ENCODE data around the gene MYH6. TPM values are rescaled to one million over a fixed set of nuclear protein-coding genes. Genes with fewer than 3 reads are reported as not detected.

The MYH6 gene
- total and polyA plus RNA-seq, 2 donors (not counting 1 experiment from before 2014, with no cell fraction given): not detected

- no peak for DNase-seq (ENCODE audit: low read depth in 2 of 2)
- H3K27me3 ChIP-seq (ENCODE audit: control insufficient read depth, insufficient read depth, low read length): peaks cover 8% of the 10 kb centered on the region
- H3K79me2 ChIP-seq (ENCODE audit: control insufficient read depth, insufficient read depth, low read length): no peaks in the 10 kb centered on the region
- no peak overlapping the region for H3K4me2 ChIP-seq (ENCODE audit: extremely low read depth, insufficient read depth, low read length)
- no peak overlapping the region for H3K27ac ChIP-seq (ENCODE audit: insufficient read depth, low read length)
- H3K4me1 ChIP-seq (ENCODE audit: control insufficient read depth, extremely low read depth, insufficient read depth, low read length): no peaks in the 10 kb centered on the region
- no peaks in the 10 kb centered on the region for H3K9me3 ChIP-seq (ENCODE audit: control insufficient read depth, insufficient read depth, low read depth, low read length)
- no peak overlapping the region for H3K4me3 ChIP-seq (replicated peaks in 1 of 4; ENCODE audit: control extremely low read depth in 1 of 4, insufficient read depth in 1 of 4, low read depth in 3 of 4, low read length in 4 of 4)
- no peak overlapping the region for H2AFZ ChIP-seq (ENCODE audit: low read length)
- H4K20me1 ChIP-seq (ENCODE audit: control insufficient read depth, extremely low read depth, insufficient read depth, low read length): no peaks in the 10 kb centered on the region
- TF ChIP-seq EZH2 (IDR thresholded peaks at IDR 0.05; ENCODE audit: low read length, missing control alignments) (no peak), CTCF (conservative IDR thresholded peaks at IDR 0.05 in 1 of 2, IDR thresholded peaks at IDR 0.05 in 1 of 2; ENCODE audit: low read depth in 1 of 2, low read length in 2 of 2) (no peak)
- no peak overlapping the region for H3K9ac ChIP-seq (ENCODE audit: insufficient read depth, low read length)
- no peaks in the 10 kb centered on the region for H3K36me3 ChIP-seq (ENCODE audit: control insufficient read depth, insufficient read depth, low read length)
Measured at GRCh38 chr14:23444314-23444713, 36.2 kb upstream of the MYH6 start.

GRCh38 chr14:23443881-23444280 lies 35.8 kb upstream of the MYH6 start:
- Histone ChIP-seq H2AFZ (ENCODE audit: low read length) (no peak overlapping the region), H3K79me2 (ENCODE audit: control insufficient read depth, insufficient read depth, low read length) (no peaks in the 10 kb centered on the region), H3K27ac (ENCODE audit: insufficient read depth, low read length) (no peak overlapping the region), H3K4me2 (ENCODE audit: extremely low read depth, insufficient read depth, low read length) (no peak overlapping the region), H3K9me3 (ENCODE audit: control insufficient read depth, insufficient read depth, low read depth, low read length) (no peaks in the 10 kb centered on the region), H4K20me1 (ENCODE audit: control insufficient read depth, extremely low read depth, insufficient read depth, low read length) (no peaks in the 10 kb centered on the region), H3K4me1 (ENCODE audit: control insufficient read depth, extremely low read depth, insufficient read depth, low read length) (no peaks in the 10 kb centered on the region), H3K36me3 (ENCODE audit: control insufficient read depth, insufficient read depth, low read length) (no peaks in the 10 kb centered on the region), H3K27me3 (ENCODE audit: control insufficient read depth, insufficient read depth, low read length) (peaks cover 8% of the 10 kb centered on the region), H3K9ac (ENCODE audit: insufficient read depth, low read length) (no peak overlapping the region), H3K4me3 (replicated peaks in 1 of 4; ENCODE audit: control extremely low read depth in 1 of 4, insufficient read depth in 1 of 4, low read depth in 3 of 4, low read length in 4 of 4) (no peak overlapping the region)
- no peak for TF ChIP-seq EZH2 (IDR thresholded peaks at IDR 0.05; ENCODE audit: low read length, missing control alignments)
- TF ChIP-seq CTCF (conservative IDR thresholded peaks at IDR 0.05 in 1 of 2, IDR thresholded peaks at IDR 0.05 in 1 of 2; ENCODE audit: low read depth in 1 of 2, low read length in 2 of 2): no peak
- DNase-seq (ENCODE audit: low read depth in 2 of 2): no peak

- Histone ChIP-seq H3K9me3 (ENCODE audit: control insufficient read depth, insufficient read depth, low read depth, low read length) (no peaks in the 10 kb centered on the region), H3K4me2 (ENCODE audit: extremely low read depth, insufficient read depth, low read length) (no peak overlapping the region), H3K4me3 (replicated peaks in 1 of 4; ENCODE audit: control extremely low read depth in 1 of 4, insufficient read depth in 1 of 4, low read depth in 3 of 4, low read length in 4 of 4) (no peak overlapping the region), H3K4me1 (ENCODE audit: control insufficient read depth, extremely low read depth, insufficient read depth, low read length) (no peaks in the 10 kb centered on the region), H3K9ac (ENCODE audit: insufficient read depth, low read length) (no peak overlapping the region), H3K27me3 (ENCODE audit: control insufficient read depth, insufficient read depth, low read length) (peaks cover 8% of the 10 kb centered on the region), H3K36me3 (ENCODE audit: control insufficient read depth, insufficient read depth, low read length) (no peaks in the 10 kb centered on the region), H2AFZ (ENCODE audit: low read length) (no peak overlapping the region), H3K79me2 (ENCODE audit: control insufficient read depth, insufficient read depth, low read length) (no peaks in the 10 kb centered on the region), H4K20me1 (ENCODE audit: control insufficient read depth, extremely low read depth, insufficient read depth, low read length) (no peaks in the 10 kb centered on the region), H3K27ac (ENCODE audit: insufficient read depth, low read length) (no peak overlapping the region)
- DNase-seq (ENCODE audit: low read depth in 2 of 2): no peak
- no peak for TF ChIP-seq CTCF (conservative IDR thresholded peaks at IDR 0.05 in 1 of 2, IDR thresholded peaks at IDR 0.05 in 1 of 2; ENCODE audit: low read depth in 1 of 2, low read length in 2 of 2)
- TF ChIP-seq EZH2 (IDR thresholded peaks at IDR 0.05; ENCODE audit: low read length, missing control alignments): no peak
Measured at GRCh38 chr14:23443411-23443812, 35.3 kb upstream of the MYH6 start.
